ENCODE measurements around the gene GDPD4. TPM values are rescaled to one million over a fixed set of nuclear protein-coding genes. Genes with fewer than 3 reads are reported as not detected.

GDPD4 gene
- total RNA-seq, 4 donors from 2014 or later: 0.07 to 1.2 TPM; not detected in 2

DNA sequence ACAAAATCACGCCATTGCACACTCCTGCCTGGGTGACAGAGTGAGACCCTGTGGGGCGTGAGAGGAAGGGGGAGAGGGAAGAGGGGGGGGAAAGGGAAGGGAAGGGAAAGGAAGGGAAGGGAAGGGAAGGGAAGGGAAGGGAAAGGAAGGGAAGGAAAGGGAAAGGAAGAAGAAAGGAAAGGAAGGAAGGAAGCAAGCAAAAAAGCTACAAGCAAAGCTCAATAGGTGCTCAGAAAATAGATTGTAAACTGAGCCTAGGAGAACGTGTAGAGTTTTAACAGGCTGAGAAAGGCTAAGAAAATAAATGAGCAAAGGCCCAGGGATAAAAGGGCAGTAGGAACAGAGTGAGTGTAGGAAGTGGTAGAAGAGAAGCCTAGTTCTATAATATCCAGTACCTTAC is 30.8 kb upstream of the GDPD4 start:
- Histone ChIP-seq H3K4me3 (no peak overlapping the region), H3K36me3 (no peaks in the 10 kb centered on the region), H3K9me3 (no peaks in the 10 kb centered on the region), H3K4me1 (no peaks in the 10 kb centered on the region), H3K27me3 (no peaks in the 10 kb centered on the region), H3K27ac (no peak overlapping the region)
- no peak for TF ChIP-seq POLR2A (IDR thresholded peaks at IDR 0.05)
- TF ChIP-seq, protein P1, sequence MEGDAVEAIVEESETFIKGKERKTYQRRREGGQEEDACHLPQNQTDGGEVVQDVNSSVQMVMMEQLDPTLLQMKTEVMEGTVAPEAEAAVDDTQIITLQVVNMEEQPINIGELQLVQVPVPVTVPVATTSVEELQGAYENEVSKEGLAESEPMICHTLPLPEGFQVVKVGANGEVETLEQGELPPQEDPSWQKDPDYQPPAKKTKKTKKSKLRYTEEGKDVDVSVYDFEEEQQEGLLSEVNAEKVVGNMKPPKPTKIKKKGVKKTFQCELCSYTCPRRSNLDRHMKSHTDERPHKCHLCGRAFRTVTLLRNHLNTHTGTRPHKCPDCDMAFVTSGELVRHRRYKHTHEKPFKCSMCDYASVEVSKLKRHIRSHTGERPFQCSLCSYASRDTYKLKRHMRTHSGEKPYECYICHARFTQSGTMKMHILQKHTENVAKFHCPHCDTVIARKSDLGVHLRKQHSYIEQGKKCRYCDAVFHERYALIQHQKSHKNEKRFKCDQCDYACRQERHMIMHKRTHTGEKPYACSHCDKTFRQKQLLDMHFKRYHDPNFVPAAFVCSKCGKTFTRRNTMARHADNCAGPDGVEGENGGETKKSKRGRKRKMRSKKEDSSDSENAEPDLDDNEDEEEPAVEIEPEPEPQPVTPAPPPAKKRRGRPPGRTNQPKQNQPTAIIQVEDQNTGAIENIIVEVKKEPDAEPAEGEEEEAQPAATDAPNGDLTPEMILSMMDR (IDR thresholded peaks at IDR 0.05): no peak
- DNase-seq: no peak
- intact Hi-C loops (cut with DNase I; ENCODE audit: low total_unique reads): no loop called here

DNA sequence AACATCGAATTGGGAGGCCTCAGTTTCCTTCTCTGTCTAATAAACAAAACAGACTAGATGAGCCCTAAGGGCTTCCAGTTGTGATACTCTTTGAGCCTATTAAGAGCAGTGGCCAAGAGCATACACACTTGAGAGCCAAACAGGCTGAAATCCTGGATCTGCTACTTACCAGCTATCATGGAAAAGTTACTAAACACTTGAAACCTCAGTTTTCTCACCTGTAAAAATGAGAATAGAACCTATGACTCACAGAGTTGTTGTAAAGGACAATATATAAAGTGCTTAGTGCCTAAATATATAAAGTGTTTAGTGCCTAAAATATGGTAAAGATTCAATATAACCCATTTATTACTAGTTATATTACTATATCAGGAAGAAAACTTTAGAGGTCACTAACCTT is 23.7 kb upstream of the GDPD4 start:
- no peaks in the 10 kb centered on the region for H3K27me3 ChIP-seq
- no peaks in the 10 kb centered on the region for H3K36me3 ChIP-seq
- intact Hi-C loops (cut with DNase I; ENCODE audit: low total_unique reads): no loop called here
- no peak for DNase-seq
- H3K4me1 ChIP-seq: no peaks in the 10 kb centered on the region
- H3K27ac ChIP-seq: no peak overlapping the region
- TF ChIP-seq POLR2A (IDR thresholded peaks at IDR 0.05): no peak
- TF ChIP-seq, protein P1 (IDR thresholded peaks at IDR 0.05): no peak
- no peaks in the 10 kb centered on the region for H3K9me3 ChIP-seq
- no peak overlapping the region for H3K4me3 ChIP-seq

DNA sequence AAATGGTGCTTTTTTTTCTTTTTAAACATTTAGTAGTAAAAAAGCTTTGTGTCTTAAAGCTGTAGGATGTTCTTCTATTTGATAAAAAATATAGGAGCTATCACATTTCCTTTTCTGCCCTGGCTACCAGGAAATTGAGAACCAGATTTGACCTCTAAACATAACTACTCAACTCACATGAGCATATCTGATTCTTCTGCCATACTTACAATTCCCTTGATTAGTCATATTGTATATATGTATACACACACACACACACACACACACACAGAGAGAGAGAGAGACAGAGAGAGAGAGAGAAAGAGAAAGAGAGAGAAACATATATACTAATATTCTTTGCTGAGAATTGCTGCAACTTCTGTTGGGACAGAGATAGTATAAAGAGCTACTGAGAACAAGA is 23.0 kb upstream of the GDPD4 start:
- Histone ChIP-seq H3K4me1 (no peaks in the 10 kb centered on the region), H3K27ac (no peak overlapping the region), H3K36me3 (no peaks in the 10 kb centered on the region), H3K27me3 (no peaks in the 10 kb centered on the region), H3K9me3 (no peaks in the 10 kb centered on the region), H3K4me3 (no peak overlapping the region)
- intact Hi-C loops (cut with DNase I; ENCODE audit: low total_unique reads): no loop called here
- DNase-seq: no peak
- TF ChIP-seq POLR2A (IDR thresholded peaks at IDR 0.05): no peak
- TF ChIP-seq, protein P1 (IDR thresholded peaks at IDR 0.05): no peak

DNA sequence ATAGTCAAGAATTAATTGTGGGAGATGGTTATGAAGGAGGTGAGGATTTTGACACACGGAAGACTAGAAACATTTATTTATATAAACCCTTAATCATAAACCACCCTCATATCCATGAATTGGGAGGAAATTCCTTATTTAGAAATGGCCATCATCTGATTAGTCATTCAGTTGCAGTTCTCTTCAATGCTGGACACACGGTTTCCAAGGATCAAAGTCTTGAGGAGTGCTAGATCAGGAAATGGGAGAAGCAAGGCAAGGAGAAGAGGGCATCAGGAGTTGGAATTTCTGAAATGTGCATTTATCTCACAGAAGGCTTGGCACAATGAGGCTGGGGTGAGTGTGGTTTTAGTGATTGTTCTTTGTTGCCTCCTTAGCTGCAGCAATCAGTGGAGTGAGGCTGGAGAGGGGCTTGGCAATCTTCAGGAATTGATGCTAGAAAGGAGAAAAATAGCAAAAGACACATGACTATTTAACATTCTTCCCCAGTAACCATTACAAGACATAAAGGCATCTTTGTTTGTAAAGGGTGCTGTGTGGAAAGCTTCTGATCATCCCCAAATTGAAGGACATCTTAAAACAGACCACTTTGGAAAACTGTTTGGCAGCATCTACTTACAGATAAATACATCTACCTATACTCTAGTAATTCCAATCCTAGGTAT is 21.6 kb upstream of the GDPD4 start:
- no peak overlapping the region for H3K4me3 ChIP-seq
- intact Hi-C loops (cut with DNase I; ENCODE audit: low total_unique reads): no loop called here
- H3K4me1 ChIP-seq: no peaks in the 10 kb centered on the region
- no peaks in the 10 kb centered on the region for H3K27me3 ChIP-seq
- TF ChIP-seq, protein P1 (IDR thresholded peaks at IDR 0.05): no peak
- TF ChIP-seq POLR2A (IDR thresholded peaks at IDR 0.05): no peak
- no peaks in the 10 kb centered on the region for H3K36me3 ChIP-seq
- DNase-seq: no peak
- H3K9me3 ChIP-seq: no peaks in the 10 kb centered on the region
- H3K27ac ChIP-seq: no peak overlapping the region

DNA sequence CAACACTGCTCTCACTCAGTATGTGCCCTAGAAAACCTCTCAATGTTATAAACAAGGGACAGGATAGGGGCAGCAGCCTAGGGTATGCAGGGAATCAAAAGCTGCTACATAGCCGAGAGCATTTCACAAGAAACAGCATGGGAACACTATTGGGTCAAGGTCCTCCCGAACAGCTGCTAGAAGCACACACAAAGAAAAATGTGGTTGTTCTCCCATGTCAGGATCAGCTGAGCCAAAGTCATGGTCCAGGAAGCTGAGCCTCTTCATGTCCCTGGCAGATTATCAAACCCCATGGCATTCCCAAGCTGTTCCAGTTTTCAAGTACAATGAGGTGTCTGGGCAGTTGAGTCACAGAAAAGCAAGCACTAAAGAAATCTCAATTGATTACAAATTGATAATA is 21.0 kb upstream of the GDPD4 start:
- H3K27me3 ChIP-seq: no peaks in the 10 kb centered on the region
- no peaks in the 10 kb centered on the region for H3K4me1 ChIP-seq
- H3K36me3 ChIP-seq: no peaks in the 10 kb centered on the region
- no peaks in the 10 kb centered on the region for H3K9me3 ChIP-seq
- TF ChIP-seq POLR2A (IDR thresholded peaks at IDR 0.05): no peak
- TF ChIP-seq, protein P1 (IDR thresholded peaks at IDR 0.05): no peak
- H3K4me3 ChIP-seq: no peak overlapping the region
- H3K27ac ChIP-seq: no peak overlapping the region
- DNase-seq: no peak
- intact Hi-C loops (cut with DNase I; ENCODE audit: low total_unique reads): no loop called here

Data from uterus (tissue), 4 donors.